ENCODE measurements around the gene PDZD2. TPM values are rescaled to one million over a fixed set of nuclear protein-coding genes. Genes with fewer than 3 reads are reported as not detected.
A peak's percentile ranks its signal among the peaks of the same experiment; 100 is the strongest.

Gene PDZD2
- total RNA-seq, 1 donor = 0.36 TPM

- Histone ChIP-seq H2AFZ (ENCODE audit: low read length) (no peak overlapping the region), H3K4me2 (ENCODE audit: insufficient read depth, low read length) (no peak overlapping the region), H3K9me3 (ENCODE audit: low read depth, low read length) (no peaks in the 10 kb centered on the region), H3K4me3 (ENCODE audit: insufficient read depth, low read length) (no peak overlapping the region), H3K36me3 (ENCODE audit: insufficient read depth, low read length) (peaks cover 46% of the 10 kb centered on the region), H3K27ac (ENCODE audit: low read depth, low read length) (no peak overlapping the region), H3K4me1 (ENCODE audit: insufficient read depth, low read length) (no peaks in the 10 kb centered on the region), H4K20me1 (ENCODE audit: insufficient read depth, low read length) (no peaks in the 10 kb centered on the region), H3K79me2 (ENCODE audit: insufficient read depth, low read length) (no peaks in the 10 kb centered on the region), H3K27me3 (ENCODE audit: insufficient read depth, low read length) (no peaks in the 10 kb centered on the region)
- TF ChIP-seq CTCF (IDR thresholded peaks at IDR 0.05; ENCODE audit: extremely low read depth, low read depth, low read length) = no peak
- peak; percentile 4 for DNase-seq (ENCODE audit: insufficient read length, low spot score, missing footprints)
Measured at GRCh38 chr5:32098291-32098690, 459.4 kb downstream of the PDZD2 start.

GRCh38 chr5:32098890-32099310, 460.0 kb downstream of the PDZD2 start:
- H3K36me3 ChIP-seq (ENCODE audit: insufficient read depth, low read length) = peaks cover 52% of the 10 kb centered on the region
- no peaks in the 10 kb centered on the region for H4K20me1 ChIP-seq (ENCODE audit: insufficient read depth, low read length)
- H3K4me2 ChIP-seq (ENCODE audit: insufficient read depth, low read length) = no peak overlapping the region

GRCh38 chr5:32099486-32100035, 460.6 kb downstream of the PDZD2 start:
- no peak overlapping the region for H3K4me3 ChIP-seq (ENCODE audit: insufficient read depth, low read length)
- no peak overlapping the region for H3K27ac ChIP-seq (ENCODE audit: low read depth, low read length)
- no peaks in the 10 kb centered on the region for H4K20me1 ChIP-seq (ENCODE audit: insufficient read depth, low read length)
- peaks cover 56% of the 10 kb centered on the region for H3K36me3 ChIP-seq (ENCODE audit: insufficient read depth, low read length)
- no peaks in the 10 kb centered on the region for H3K79me2 ChIP-seq (ENCODE audit: insufficient read depth, low read length)
- no peaks in the 10 kb centered on the region for H3K9me3 ChIP-seq (ENCODE audit: low read depth, low read length)
- no peak for DNase-seq (ENCODE audit: insufficient read length, low spot score, missing footprints)
- no peaks in the 10 kb centered on the region for H3K4me1 ChIP-seq (ENCODE audit: insufficient read depth, low read length)
- no peaks in the 10 kb centered on the region for H3K27me3 ChIP-seq (ENCODE audit: insufficient read depth, low read length)
- H3K4me2 ChIP-seq (ENCODE audit: insufficient read depth, low read length) = no peak overlapping the region
- TF ChIP-seq CTCF (IDR thresholded peaks at IDR 0.05; ENCODE audit: extremely low read depth, low read depth, low read length) = no peak
- no peak overlapping the region for H2AFZ ChIP-seq (ENCODE audit: low read length)

More at GRCh38 chr5:32098890-32099310, 460.0 kb downstream of the PDZD2 start:
- Histone ChIP-seq H2AFZ (ENCODE audit: low read length) (no peak overlapping the region), H3K4me1 (ENCODE audit: insufficient read depth, low read length) (no peaks in the 10 kb centered on the region), H3K27me3 (ENCODE audit: insufficient read depth, low read length) (no peaks in the 10 kb centered on the region), H3K4me3 (ENCODE audit: insufficient read depth, low read length) (no peak overlapping the region), H3K9me3 (ENCODE audit: low read depth, low read length) (no peaks in the 10 kb centered on the region), H3K27ac (ENCODE audit: low read depth, low read length) (no peak overlapping the region), H3K79me2 (ENCODE audit: insufficient read depth, low read length) (no peaks in the 10 kb centered on the region)
- TF ChIP-seq CTCF (IDR thresholded peaks at IDR 0.05; ENCODE audit: extremely low read depth, low read depth, low read length) = no peak
- DNase-seq (ENCODE audit: insufficient read length, low spot score, missing footprints) = no peak

- no peak overlapping the region for H2AFZ ChIP-seq (ENCODE audit: low read length)
- no peaks in the 10 kb centered on the region for H4K20me1 ChIP-seq (ENCODE audit: insufficient read depth, low read length)
- H3K79me2 ChIP-seq (ENCODE audit: insufficient read depth, low read length) = no peaks in the 10 kb centered on the region
- H3K4me2 ChIP-seq (ENCODE audit: insufficient read depth, low read length) = no peak overlapping the region
- H3K9me3 ChIP-seq (ENCODE audit: low read depth, low read length) = no peaks in the 10 kb centered on the region
- peaks cover 60% of the 10 kb centered on the region for H3K36me3 ChIP-seq (ENCODE audit: insufficient read depth, low read length)
- no peak overlapping the region for H3K27ac ChIP-seq (ENCODE audit: low read depth, low read length)
- TF ChIP-seq CTCF (IDR thresholded peaks at IDR 0.05; ENCODE audit: extremely low read depth, low read depth, low read length) = no peak
- no peaks in the 10 kb centered on the region for H3K4me1 ChIP-seq (ENCODE audit: insufficient read depth, low read length)
- no peak overlapping the region for H3K4me3 ChIP-seq (ENCODE audit: insufficient read depth, low read length)
- no peaks in the 10 kb centered on the region for H3K27me3 ChIP-seq (ENCODE audit: insufficient read depth, low read length)
- no peak for DNase-seq (ENCODE audit: insufficient read length, low spot score, missing footprints)
Measured at GRCh38 chr5:32100230-32100629, 461.3 kb downstream of the PDZD2 start.
